AG04450 (cell line): Measurements from ENCODE around the gene SOX14. TPM values are rescaled to one million over a fixed set of nuclear protein-coding genes. Genes with fewer than 3 reads are reported as not detected.

Experiments used
- CTCF ChIA-PET: fragments of 300-600, 350-600 bp; formaldehyde crosslinking; extraction: SDS; loops from one replicate; lab custom pipeline; 2022; ENCODE audit warnings: antibody characterized with exemption, inconsistent platforms; lab: Charles Lee
- POLR2A ChIA-PET: fragments of 350-600 bp; formaldehyde crosslinking; extraction: SDS; loops from one replicate; lab custom pipeline; 2021; ENCODE audit warnings: antibody characterized with exemption, inconsistent platforms; lab: Yijun Ruan, JAX
- DNase-seq: peaks from one replicate; pipeline ENCODE4 v3.0.0-alpha.2; 2011; ENCODE audit warnings: low read depth, low spot score
- H3K27ac ChIP-seq: one replicate; pipeline ENCODE4 v1.5.1; 2012; ENCODE audit warnings: low read depth, low read length, control low read depth
- H3K27me3 ChIP-seq: one replicate; pipeline ENCODE4 v1.6.0; 2012; ENCODE audit warnings: low read length; ENCODE audit not compliant: control insufficient read depth, insufficient read depth
- H3K4me3 ChIP-seq: 2 replicates; pipeline ENCODE4 v1.5.1; 2011; ENCODE audit warnings: mild to moderate bottlenecking, low read depth, low read length, control low read depth
- H3K9me3 ChIP-seq: 2 replicates; pipeline ENCODE4 v1.5.1; 2012; ENCODE audit warnings: low read length; ENCODE audit not compliant: control insufficient read depth, insufficient read depth
- polyA plus RNA-seq: library from polyadenylated mRNA; depleted of rRNA; stranded (reverse); fragments of >200 nt; gene quantifications from 2 replicates; pipeline ENCODE4 v1.2.3, GENCODE V29; 2011
- TF ChIP-seq, protein P1 (sequence below): IDR thresholded peaks from 2 replicates; pipeline ENCODE4 v1.5.1; 2011; ENCODE audit warnings: low read depth, low read length, control low read depth, inconsistent platforms

The SOX14 gene
- polyA plus RNA-seq, 1 experiment, result not detected

DNA sequence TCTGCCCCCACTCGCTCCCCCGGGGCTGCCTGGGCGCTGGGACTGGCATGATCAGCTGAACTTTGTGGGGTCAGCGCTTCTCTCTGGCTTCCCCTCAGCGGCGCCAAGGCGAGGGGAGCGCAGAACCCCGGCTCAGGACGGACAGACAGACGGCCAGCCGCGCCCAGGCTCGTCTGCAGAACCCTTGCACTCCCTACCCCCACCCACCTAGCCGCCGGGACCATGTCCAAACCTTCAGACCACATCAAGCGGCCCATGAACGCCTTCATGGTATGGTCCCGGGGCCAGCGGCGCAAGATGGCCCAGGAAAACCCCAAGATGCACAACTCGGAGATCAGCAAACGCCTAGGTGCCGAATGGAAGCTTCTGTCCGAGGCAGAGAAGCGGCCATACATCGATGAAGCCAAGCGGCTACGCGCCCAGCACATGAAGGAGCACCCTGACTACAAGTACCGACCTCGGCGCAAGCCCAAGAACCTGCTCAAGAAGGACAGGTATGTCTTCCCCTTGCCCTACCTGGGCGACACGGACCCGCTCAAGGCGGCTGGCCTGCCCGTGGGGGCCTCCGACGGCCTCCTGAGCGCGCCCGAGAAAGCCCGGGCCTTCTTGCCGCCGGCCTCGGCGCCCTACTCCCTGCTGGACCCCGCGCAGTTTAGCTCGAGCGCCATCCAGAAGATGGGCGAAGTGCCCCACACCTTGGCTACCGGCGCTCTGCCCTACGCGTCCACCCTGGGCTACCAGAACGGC lies 621 bp downstream of the SOX14 start:
- CTCF ChIA-PET, result no interaction called here
- Histone ChIP-seq H3K27me3 (peaks cover 94% of the 10 kb centered on the region), H3K9me3 (peaks cover 7% of the 10 kb centered on the region; the same call in 1 of the 2 replicates), H3K4me3 (no peak overlapping the region), H3K27ac (no peak overlapping the region)
- POLR2A ChIA-PET, result no interaction called here
- TF ChIP-seq, protein P1, sequence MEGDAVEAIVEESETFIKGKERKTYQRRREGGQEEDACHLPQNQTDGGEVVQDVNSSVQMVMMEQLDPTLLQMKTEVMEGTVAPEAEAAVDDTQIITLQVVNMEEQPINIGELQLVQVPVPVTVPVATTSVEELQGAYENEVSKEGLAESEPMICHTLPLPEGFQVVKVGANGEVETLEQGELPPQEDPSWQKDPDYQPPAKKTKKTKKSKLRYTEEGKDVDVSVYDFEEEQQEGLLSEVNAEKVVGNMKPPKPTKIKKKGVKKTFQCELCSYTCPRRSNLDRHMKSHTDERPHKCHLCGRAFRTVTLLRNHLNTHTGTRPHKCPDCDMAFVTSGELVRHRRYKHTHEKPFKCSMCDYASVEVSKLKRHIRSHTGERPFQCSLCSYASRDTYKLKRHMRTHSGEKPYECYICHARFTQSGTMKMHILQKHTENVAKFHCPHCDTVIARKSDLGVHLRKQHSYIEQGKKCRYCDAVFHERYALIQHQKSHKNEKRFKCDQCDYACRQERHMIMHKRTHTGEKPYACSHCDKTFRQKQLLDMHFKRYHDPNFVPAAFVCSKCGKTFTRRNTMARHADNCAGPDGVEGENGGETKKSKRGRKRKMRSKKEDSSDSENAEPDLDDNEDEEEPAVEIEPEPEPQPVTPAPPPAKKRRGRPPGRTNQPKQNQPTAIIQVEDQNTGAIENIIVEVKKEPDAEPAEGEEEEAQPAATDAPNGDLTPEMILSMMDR, result no peak
- no peak for DNase-seq

DNA sequence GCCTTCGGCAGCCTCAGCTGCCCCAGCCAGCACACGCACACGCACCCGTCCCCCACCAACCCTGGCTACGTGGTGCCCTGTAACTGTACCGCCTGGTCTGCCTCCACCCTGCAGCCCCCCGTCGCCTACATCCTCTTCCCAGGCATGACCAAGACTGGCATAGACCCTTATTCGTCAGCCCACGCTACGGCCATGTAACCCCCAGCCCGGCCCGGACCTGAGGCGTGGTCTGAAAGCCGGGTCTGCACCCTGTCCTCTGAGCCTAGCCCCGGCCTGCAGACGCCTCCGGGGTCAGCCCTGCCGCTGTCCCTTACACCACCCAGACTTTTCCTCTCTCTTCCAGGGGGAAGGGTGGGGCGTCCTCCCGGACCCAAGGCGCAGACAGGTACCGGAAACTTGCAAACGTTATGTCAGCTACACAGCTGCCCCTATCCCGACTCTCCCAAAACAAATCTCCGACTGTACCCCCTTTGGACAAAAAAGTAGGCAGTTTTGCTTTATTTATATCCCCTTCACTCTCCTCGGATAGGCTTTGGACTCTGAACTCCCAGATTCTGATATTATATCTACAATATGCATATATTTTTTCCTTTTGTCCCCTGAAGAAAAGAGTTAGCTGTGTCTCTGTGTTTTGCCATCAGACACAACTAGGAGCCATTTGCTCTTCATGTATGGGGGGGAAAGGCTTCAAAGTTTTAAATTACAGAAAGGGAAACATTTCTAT lies 1.4 kb downstream of the SOX14 start:
- Histone ChIP-seq H3K27me3 (peaks cover 98% of the 10 kb centered on the region), H3K9me3 (peaks cover 12% of the 10 kb centered on the region; the same call in 1 of the 2 replicates), H3K27ac (no peak overlapping the region), H3K4me3 (no peak overlapping the region)
- TF ChIP-seq, protein P1, result no peak
- ChIA-PET POLR2A (no interaction called here), CTCF (no interaction called here)
- DNase-seq, result no peak

DNA sequence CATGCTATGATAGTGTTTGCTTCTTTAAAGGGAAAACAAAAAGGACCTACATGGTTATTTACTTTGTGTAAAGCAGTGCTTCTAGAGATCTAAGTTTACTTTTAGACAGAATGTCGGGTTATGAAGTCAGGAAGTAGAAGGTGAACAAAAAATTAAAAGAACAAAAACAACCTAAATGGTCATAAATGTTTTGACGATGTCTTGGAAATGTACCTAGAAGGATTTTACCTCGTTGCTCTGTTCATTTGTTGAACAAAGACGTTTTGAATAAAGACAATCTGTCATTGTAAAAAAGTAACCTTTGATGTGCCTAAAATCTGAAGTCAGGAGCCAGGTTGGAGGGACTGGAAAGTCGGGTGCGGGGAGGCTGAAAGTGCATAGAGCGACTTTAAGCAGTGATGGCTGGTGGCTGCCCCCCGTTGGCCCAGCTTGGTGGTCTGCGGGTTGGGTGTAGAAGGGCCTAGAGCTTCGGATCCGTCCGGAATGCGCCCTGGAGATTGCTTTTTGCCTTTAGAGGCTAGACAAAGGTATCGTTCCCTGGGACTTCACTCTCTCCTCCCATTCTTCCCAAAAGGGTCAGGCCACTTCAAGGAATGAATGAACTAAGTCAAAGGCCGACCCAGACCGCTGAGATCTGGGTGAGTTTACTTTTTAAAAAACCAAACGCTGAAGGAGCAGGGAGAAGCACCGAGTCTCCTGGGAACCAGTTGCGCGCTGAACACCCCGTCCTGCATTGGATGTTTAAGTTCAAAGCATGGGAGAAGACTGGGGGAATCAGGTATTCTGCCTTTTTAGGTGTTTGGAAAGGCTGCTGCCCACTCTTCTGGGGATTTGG lies 2.1 kb downstream of the SOX14 start:
- DNase-seq, result no peak
- Histone ChIP-seq H3K27me3 (peaks cover 96% of the 10 kb centered on the region), H3K9me3 (peaks cover 16% of the 10 kb centered on the region; the same call in 1 of the 2 replicates), H3K27ac (no peak overlapping the region), H3K4me3 (no peak overlapping the region)
- ChIA-PET POLR2A (no interaction called here), CTCF (no interaction called here)
- TF ChIP-seq, protein P1, result no peak

DNA sequence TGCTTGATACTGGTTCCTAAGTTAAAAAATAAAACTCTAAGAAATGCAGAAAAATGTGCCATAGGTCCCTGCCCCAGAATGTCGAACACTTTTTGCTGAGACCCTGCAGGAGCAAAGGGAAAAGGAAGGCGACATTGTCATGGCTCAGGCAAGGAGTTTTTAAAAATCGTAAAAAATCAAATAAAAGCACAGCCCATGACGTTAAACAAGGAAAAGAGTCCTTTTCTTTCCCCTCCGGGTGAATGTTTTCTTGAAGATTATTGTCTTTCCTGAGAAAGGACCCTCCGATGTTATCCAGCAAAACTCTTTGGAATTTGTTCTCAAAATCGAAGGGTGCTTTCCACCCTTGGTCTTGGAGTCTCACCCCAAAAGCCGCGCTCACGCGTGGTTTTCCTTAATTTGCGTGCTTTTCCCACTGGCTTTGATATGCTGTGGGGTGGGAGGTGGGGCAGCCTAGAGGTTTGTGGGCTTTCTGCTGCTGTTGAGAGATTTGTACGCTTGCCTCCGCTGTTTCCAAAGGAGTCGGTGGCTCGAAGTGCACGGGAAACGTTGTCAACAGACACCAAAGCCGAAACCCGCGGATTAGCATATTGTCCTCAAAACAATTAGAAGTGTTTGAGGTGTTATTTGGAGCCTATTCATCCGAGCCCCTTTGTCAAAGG lies 2.9 kb downstream of the SOX14 start:
- H3K27me3 ChIP-seq, result peaks cover 96% of the 10 kb centered on the region
- ChIA-PET CTCF (no interaction called here), POLR2A (no interaction called here)
- no peak for DNase-seq
- TF ChIP-seq, protein P1, result no peak
- peaks cover 16% of the 10 kb centered on the region; the same call in 1 of the 2 replicates for H3K9me3 ChIP-seq
- H3K27ac ChIP-seq, result no peak overlapping the region
- no peak overlapping the region for H3K4me3 ChIP-seq
